Activated T-helper 2 cell treated with anti-CD3 and anti-CD28 coated beads, Interferon-gamma antibody, Interleukin-2, Interleukin-4, amounts not matched to agents 10 μg/mL and 5 μg/mL and 100 μg/mL, durations not matched to agents 14 hours and 24 hours and 36 hours (primary cell): ENCODE data around the gene ALAS2. TPM values are rescaled to one million over a fixed set of nuclear protein-coding genes. Genes with fewer than 3 reads are reported as not detected.
"Not testable (repeated sequence)": the region's sequence is repeated elsewhere in the genome, so short reads cannot be mapped to it uniquely, and the experiment has no call there.

Experiments
- DNase-seq: peaks from one replicate; pipeline ENCODE4 v3.0.0; 2021; ENCODE audit warnings: low spot score
- H3K27ac Mint-ChIP-seq: one replicate; pipeline ENCODE4 v1.8.0; 2021; ENCODE audit warnings: mixed read lengths
- H3K27me3 Mint-ChIP-seq: one replicate; pipeline ENCODE4 v1.8.0; 2021; ENCODE audit warnings: low read depth, mixed read lengths
- H3K36me3 Mint-ChIP-seq: one replicate; pipeline ENCODE4 v1.8.0; 2021; ENCODE audit warnings: low read depth, mixed read lengths
- H3K4me1 Mint-ChIP-seq: one replicate; pipeline ENCODE4 v1.8.0; 2021; ENCODE audit warnings: low read depth, mixed read lengths
- H3K4me3 Mint-ChIP-seq: one replicate; pipeline ENCODE4 v1.8.0; 2021; ENCODE audit warnings: low read depth, mild to moderate bottlenecking, moderate library complexity, mixed read lengths
- H3K9me3 Mint-ChIP-seq: one replicate; pipeline ENCODE4 v1.8.0; 2021; ENCODE audit warnings: mixed read lengths
- intact Hi-C: fragments of 100-400 bp; cut with micrococcal nuclease; formaldehyde crosslinking; loops from one replicate; pipeline ENCODE4 v1.15.1; 2023
- total RNA-seq: library from RNA; stranded (reverse); gene quantifications from 2 replicates; pipeline ENCODE4 v1.2.3, GENCODE V29; 2022

Gene ALAS2
- total RNA-seq, 1 donor from 2014 or later: not detected

DNA sequence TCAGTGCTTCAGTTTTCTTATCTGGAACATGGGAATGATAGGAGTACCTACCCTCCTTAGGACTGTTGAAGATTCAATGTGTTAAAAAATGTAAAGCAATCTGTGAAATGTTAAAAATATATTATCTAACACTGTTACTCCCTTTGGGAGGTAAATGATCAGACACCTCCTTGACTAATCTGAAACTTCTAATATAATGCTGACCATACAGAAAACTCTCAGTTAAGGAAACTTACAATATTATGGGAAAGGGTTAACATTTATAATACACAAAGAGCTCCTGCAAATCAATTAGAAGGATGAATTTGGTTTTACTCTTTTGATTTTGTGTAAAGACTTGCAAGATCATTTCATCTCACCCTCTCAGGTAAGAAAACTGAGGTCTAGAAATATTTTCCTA, 35.2 kb downstream of the ALAS2 start:
- DNase-seq: no peak
- intact Hi-C loops: no loop called here
- Mint-ChIP-seq H3K4me1 (peaks cover 4% of the 10 kb centered on the region), H3K4me3 (no peak overlapping the region), H3K9me3 (no peaks in the 10 kb centered on the region), H3K36me3 (peaks cover 5% of the 10 kb centered on the region), H3K27me3 (no peaks in the 10 kb centered on the region), H3K27ac (no peak overlapping the region)

DNA sequence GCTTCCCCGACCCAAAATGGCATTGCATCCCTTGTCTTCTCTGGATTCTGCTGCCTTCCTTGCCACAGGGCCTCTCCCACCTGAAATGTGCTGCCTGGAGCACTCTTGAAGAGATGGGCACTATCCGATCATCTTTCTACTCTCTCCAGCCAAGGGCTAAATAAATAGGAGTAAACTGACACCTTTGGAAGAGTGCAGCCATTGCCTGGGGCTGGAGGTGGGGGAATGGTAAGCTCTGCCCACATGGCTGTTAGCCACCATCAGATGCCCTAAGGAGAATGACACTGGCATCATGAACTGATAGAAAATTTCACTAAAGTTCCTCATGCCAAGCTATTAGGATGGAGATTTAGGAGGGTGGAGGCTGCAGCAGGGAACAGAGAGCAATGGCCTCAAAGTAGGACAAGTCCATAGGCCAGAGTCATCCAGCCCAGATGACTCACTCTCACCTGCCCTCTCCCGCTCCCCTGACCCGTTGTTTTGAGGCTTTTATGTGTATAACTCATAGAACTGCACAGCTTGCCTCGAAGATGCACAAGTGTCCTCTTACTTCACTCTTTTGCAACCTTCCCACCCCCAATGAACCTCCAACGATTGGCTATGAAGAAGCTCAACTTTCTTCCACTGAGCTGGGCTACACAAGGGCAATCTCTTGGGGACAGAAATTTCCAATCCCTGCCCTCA, 36.0 kb downstream of the ALAS2 start:
- intact Hi-C loops: no loop called here
- no peaks in the 10 kb centered on the region for H3K36me3 Mint-ChIP-seq
- no peak overlapping the region for H3K4me3 Mint-ChIP-seq
- no peaks in the 10 kb centered on the region for H3K9me3 Mint-ChIP-seq
- H3K27me3 Mint-ChIP-seq: no peaks in the 10 kb centered on the region
- H3K4me1 Mint-ChIP-seq: peaks cover 4% of the 10 kb centered on the region
- H3K27ac Mint-ChIP-seq: no peak overlapping the region
- DNase-seq: no peak

DNA sequence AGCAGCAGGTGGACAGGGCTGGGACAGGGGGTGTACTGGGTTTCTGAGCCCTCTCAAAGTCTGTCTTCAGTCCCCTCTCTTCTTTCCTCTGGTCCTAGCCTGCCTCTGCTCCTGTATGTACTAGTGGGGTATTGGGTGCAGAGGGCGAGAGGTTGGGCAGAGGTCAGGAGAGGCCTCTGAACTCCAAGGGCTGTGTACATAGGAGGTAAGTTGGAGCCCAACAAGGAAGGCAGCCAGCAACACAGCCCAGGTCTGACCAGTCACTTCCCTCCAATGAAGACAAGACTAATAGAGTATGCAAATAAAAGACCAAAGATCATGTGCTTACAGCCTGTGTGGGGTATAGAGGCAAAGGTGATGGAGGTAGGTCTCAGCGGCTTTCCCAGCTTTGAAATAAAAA, 36.7 kb downstream of the ALAS2 start, which contains the start of gene PFKFB1:
TSS of gene PFKFB1 (minus strand) at position 90 of the 400 bp plus-strand sequence. CDS start 181 bp downstream, outside the sequence.
- H3K27ac Mint-ChIP-seq: no peak within 1 kb of the TSS
- DNase-seq: no peak
- intact Hi-C loops: no loop called here
- H3K27me3 Mint-ChIP-seq: no peaks in the 10 kb centered on the region
- H3K36me3 Mint-ChIP-seq: no peaks in the 10 kb centered on the region
- H3K4me3 Mint-ChIP-seq: no peak within 1 kb of the TSS
- H3K9me3 Mint-ChIP-seq: no peaks in the 10 kb centered on the region
- H3K4me1 Mint-ChIP-seq: peaks cover under 1% of the 10 kb centered on the region

- DNase-seq: no peak
- Mint-ChIP-seq H3K27me3 (no peaks in the 10 kb centered on the region), H3K9me3 (no peaks in the 10 kb centered on the region), H3K4me3 (no peak overlapping the region), H3K27ac (no peak overlapping the region), H3K36me3 (no peaks in the 10 kb centered on the region), H3K4me1 (no peaks in the 10 kb centered on the region)
- intact Hi-C loops: no loop called here
Measured at GRCh38 chrX:54992911-54993622, 37.7 kb downstream of the ALAS2 start.

- Mint-ChIP-seq H3K36me3 (no peaks in the 10 kb centered on the region), H3K27ac (no peak overlapping the region), H3K27me3 (no peaks in the 10 kb centered on the region), H3K9me3 (no peaks in the 10 kb centered on the region), H3K4me3 (no peak overlapping the region), H3K4me1 (no peaks in the 10 kb centered on the region)
- intact Hi-C loops: no loop called here
- no peak for DNase-seq
Measured at GRCh38 chrX:54991706-54992105, 39.1 kb downstream of the ALAS2 start.

DNA sequence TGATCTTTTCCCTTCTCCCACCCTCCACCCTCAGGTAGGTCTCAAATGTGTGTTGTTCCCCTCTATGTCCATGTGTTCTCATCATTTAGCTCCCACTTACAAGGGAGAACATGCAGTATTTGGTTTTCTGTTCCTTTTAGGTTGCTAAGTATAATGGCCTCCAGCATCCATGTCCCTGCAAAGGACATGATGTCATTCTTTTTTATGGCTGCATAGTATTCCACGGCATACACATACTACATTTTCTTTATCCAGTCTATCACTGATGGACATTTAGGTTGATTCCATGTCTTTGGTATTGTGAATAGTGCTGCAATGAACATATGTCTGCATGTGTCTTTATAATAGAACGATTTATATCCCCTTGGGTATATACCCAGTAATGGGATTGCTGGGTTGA, 47.5 kb downstream of the ALAS2 start:
- H3K4me1 Mint-ChIP-seq, H3K27ac Mint-ChIP-seq, intact Hi-C loops, H3K9me3 Mint-ChIP-seq, H3K36me3 Mint-ChIP-seq, H3K27me3 Mint-ChIP-seq, DNase-seq, H3K4me3 Mint-ChIP-seq: not testable (repeated sequence)

DNA sequence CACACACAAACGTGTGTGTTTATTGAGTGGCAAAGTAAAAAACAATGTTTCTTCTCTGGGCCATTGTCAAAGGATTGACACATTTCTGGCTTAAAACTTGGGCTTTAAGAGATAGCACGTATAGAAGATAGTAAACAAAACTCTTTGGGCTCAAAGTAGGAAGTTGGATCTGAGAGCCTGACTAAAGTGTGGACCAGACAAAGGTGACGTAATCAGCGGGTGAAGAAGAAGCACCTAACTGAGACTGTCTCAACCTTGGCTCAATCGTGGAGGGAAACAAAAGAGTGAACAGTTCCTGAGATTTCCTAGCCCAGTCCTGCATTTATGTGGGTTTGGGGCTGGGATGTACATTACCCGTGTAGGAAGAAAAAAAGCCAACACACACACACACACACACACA, 50.4 kb downstream of the ALAS2 start:
- no peak overlapping the region for H3K27ac Mint-ChIP-seq
- DNase-seq: no peak
- no peak overlapping the region for H3K4me3 Mint-ChIP-seq
- intact Hi-C loops: no loop called here
- no peaks in the 10 kb centered on the region for H3K27me3 Mint-ChIP-seq
- no peaks in the 10 kb centered on the region for H3K4me1 Mint-ChIP-seq
- no peaks in the 10 kb centered on the region for H3K36me3 Mint-ChIP-seq
- no peaks in the 10 kb centered on the region for H3K9me3 Mint-ChIP-seq

DNA sequence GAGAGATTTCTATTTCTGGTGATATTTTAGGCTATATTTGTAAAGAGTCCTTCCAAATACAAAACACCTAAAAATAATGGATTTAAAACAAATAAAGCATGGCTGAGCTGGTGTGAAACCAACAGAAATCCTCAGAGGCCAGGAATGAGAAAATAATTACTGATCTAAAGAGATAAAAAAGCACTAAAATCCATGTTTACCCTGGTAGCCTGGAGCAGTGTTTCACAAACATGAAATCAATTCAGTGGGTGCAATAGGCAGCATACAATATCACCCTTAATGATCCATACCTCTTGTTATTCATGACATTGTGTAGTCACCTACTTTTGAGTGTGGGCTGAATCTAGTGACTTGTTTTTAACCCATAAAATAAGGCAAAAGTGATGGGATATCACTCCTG, 51.3 kb downstream of the ALAS2 start:
- Mint-ChIP-seq H3K4me1 (no peaks in the 10 kb centered on the region), H3K27me3 (no peaks in the 10 kb centered on the region), H3K36me3 (no peaks in the 10 kb centered on the region), H3K4me3 (no peak overlapping the region), H3K27ac (no peak overlapping the region), H3K9me3 (no peaks in the 10 kb centered on the region)
- no peak for DNase-seq
- intact Hi-C loops: no loop called here

DNA sequence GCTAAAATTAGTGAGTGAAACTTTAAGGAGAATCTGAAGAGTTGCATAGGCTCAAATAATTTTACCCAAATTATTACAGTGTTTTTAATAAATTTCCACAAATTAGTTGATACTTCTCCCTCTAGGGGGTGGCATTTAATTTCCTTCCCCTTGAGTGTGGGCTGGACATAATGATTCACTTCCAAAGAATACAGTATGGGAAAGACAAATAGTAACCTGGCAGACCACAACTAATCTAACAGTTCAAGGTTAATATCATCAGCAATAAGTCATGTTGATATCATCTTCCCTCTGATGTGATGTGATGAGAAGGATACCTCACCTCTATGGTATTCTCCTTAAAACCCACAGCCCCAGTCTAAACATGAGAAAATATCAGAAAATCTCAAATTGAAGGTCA, 52.3 kb downstream of the ALAS2 start:
- intact Hi-C loops: no loop called here
- no peaks in the 10 kb centered on the region for H3K4me1 Mint-ChIP-seq
- no peak for DNase-seq
- H3K27ac Mint-ChIP-seq: no peak overlapping the region
- no peaks in the 10 kb centered on the region for H3K27me3 Mint-ChIP-seq
- H3K36me3 Mint-ChIP-seq: no peaks in the 10 kb centered on the region
- H3K4me3 Mint-ChIP-seq: no peak overlapping the region
- H3K9me3 Mint-ChIP-seq: no peaks in the 10 kb centered on the region

- intact Hi-C loops: no loop called here
- no peak for DNase-seq
- H3K36me3 Mint-ChIP-seq: no peaks in the 10 kb centered on the region
- no peaks in the 10 kb centered on the region for H3K9me3 Mint-ChIP-seq
- no peaks in the 10 kb centered on the region for H3K4me1 Mint-ChIP-seq
- no peak overlapping the region for H3K4me3 Mint-ChIP-seq
- no peak overlapping the region for H3K27ac Mint-ChIP-seq
- H3K27me3 Mint-ChIP-seq: no peaks in the 10 kb centered on the region
Measured at GRCh38 chrX:54977387-54977786, 53.4 kb downstream of the ALAS2 start.

- no peak for DNase-seq
- Mint-ChIP-seq H3K4me3 (no peak overlapping the region), H3K9me3 (no peaks in the 10 kb centered on the region), H3K4me1 (peaks cover 5% of the 10 kb centered on the region), H3K27me3 (peaks cover 4% of the 10 kb centered on the region), H3K36me3 (no peaks in the 10 kb centered on the region), H3K27ac (no peak overlapping the region)
- intact Hi-C loops: no loop called here
Measured at GRCh38 chrX:54964766-54965497, 65.8 kb downstream of the ALAS2 start.

DNA sequence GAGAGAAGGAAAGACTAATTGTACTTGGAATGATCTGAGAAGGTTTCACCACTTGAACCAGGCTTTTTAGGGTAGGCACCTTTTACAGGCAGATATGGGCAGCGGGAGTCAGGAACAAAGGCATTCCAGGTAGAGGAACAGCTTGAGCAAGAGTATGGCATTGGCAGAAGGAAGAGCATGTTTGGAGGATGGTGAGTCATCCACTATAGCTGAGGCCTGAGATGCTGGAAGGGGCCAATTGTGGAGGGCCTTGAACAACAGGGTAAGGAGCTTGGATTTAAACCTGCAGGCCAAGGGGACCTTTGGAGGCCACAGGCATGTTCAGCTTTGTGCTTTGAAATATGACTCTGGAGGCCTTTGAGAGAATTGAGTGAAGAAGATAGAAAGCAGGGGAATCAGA, 69.0 kb downstream of the ALAS2 start:
- H3K4me3 Mint-ChIP-seq: no peak overlapping the region

More for the DNA sequence above, 69.0 kb downstream of the ALAS2 start:
- Mint-ChIP-seq H3K9me3 (no peaks in the 10 kb centered on the region), H3K27me3 (peaks cover 4% of the 10 kb centered on the region), H3K36me3 (no peaks in the 10 kb centered on the region), H3K4me1 (peaks cover 5% of the 10 kb centered on the region), H3K27ac (no peak overlapping the region)
- intact Hi-C loops: no loop called here
- DNase-seq: no peak
